Stimulated activated CD8-positive, alpha-beta memory T cell treated with anti-CD3 and anti-CD28 coated beads, Interleukin-15, amount 100 ng/mL, for 48 hours (primary cell): ENCODE results near the gene KRTAP1-5.
"Not testable (repeated sequence)": the region's sequence is repeated elsewhere in the genome, so short reads cannot be mapped to it uniquely, and the experiment has no call there.

Source experiments
- DNase-seq, 2 donors: peaks; one replicate each; pipeline ENCODE4 v3.0.0-alpha.2; 2020; ENCODE audit warnings: low read depth in 2 of 2

Gene KRTAP1-5

GRCh38 chr17:41004397-41004796 lies 22.6 kb downstream of the KRTAP1-5 start:
- no peak for DNase-seq

- DNase-seq, result no peak
Observed at GRCh38 chr17:41003926-41004325, 23.1 kb downstream of the KRTAP1-5 start.

GRCh38 chr17:41002814-41003213 lies 24.2 kb downstream of the KRTAP1-5 start:
- DNase-seq, result no peak

- DNase-seq, result no peak
Observed at GRCh38 chr17:41001795-41002194, 25.2 kb downstream of the KRTAP1-5 start.

GRCh38 chr17:40999563-40999962 lies 27.4 kb downstream of the KRTAP1-5 start, which contains the start of gene KRTAP3-2:
TSS of gene KRTAP3-2 (minus strand) at chr17:40999906. CDS start at chr17:40999853, 53 bp downstream.
- not testable (repeated sequence) for DNase-seq

- no peak for DNase-seq
Observed at GRCh38 chr17:40997361-40997760, 29.6 kb downstream of the KRTAP1-5 start.

GRCh38 chr17:40996829-40997228 lies 30.2 kb downstream of the KRTAP1-5 start:
- DNase-seq, result no peak

GRCh38 chr17:40995116-40995515 lies 31.9 kb downstream of the KRTAP1-5 start:
- no peak for DNase-seq

GRCh38 chr17:40993839-40994238 lies 33.2 kb downstream of the KRTAP1-5 start, which contains the start of gene KRTAP3-3:
TSS of gene KRTAP3-3 (minus strand) at chr17:40994164. CDS start at chr17:40994097, 67 bp downstream.
- no peak for DNase-seq

- no peak for DNase-seq
Observed at GRCh38 chr17:40993084-40993483, 33.9 kb downstream of the KRTAP1-5 start.

- DNase-seq, result no peak
Observed at GRCh38 chr17:40992666-40993065, 34.3 kb downstream of the KRTAP1-5 start.

- DNase-seq, result no peak
Observed at GRCh38 chr17:40986920-40987319, 40.1 kb downstream of the KRTAP1-5 start.

GRCh38 chr17:40984226-40984625 lies 42.8 kb downstream of the KRTAP1-5 start, which contains the start of gene KRT40:
TSS of gene KRT40 (minus strand) at chr17:40984326. CDS start at chr17:40984273, 53 bp downstream.
- DNase-seq, result no peak

- DNase-seq, result no peak
Observed at GRCh38 chr17:40981115-40981514, 45.9 kb downstream of the KRTAP1-5 start.

GRCh38 chr17:40980596-40980995 lies 46.4 kb downstream of the KRTAP1-5 start:
- DNase-seq, result no peak

- no peak for DNase-seq
Observed at GRCh38 chr17:40980117-40980516, 46.9 kb downstream of the KRTAP1-5 start.

GRCh38 chr17:40978575-40979151 lies 48.3 kb downstream of the KRTAP1-5 start:
- no peak for DNase-seq
